ENCODE measurements around the gene LMX1B. TPM values are rescaled to one million over a fixed set of nuclear protein-coding genes. Genes with fewer than 3 reads are reported as not detected.
A peak's percentile ranks its signal among the peaks of the same experiment; 100 is the strongest.

LMX1B gene
- total and polyA plus RNA-seq, 10 donors: 0.02 to 0.25 TPM; not detected in 8

GRCh38 chr9:126682113-126682810, 68.5 kb downstream of the LMX1B start:
- no peak overlapping the region for H3K27ac ChIP-seq
- WGBS, 5 donors: 40 to 53% (median 44%) methylated on average over 24 of the region's 24 CpGs
- intact Hi-C loops (cut with DNase I; ENCODE audit: low total_unique reads): no loop called here
- no peaks in the 10 kb centered on the region for H3K36me3 ChIP-seq
- H3K27me3 ChIP-seq (replicated peaks in 1 of 7): peaks cover 0 to 100% (median 43%) of the 10 kb centered on the region in 7 donors
- no peak for DNase-seq
- no peak overlapping the region for H3K4me3 ChIP-seq
- TF ChIP-seq POLR2A (IDR thresholded peaks at IDR 0.05) (no peak), POLR2AphosphoS5 (IDR thresholded peaks at IDR 0.05) (no peak)
- TF ChIP-seq, protein P1, sequence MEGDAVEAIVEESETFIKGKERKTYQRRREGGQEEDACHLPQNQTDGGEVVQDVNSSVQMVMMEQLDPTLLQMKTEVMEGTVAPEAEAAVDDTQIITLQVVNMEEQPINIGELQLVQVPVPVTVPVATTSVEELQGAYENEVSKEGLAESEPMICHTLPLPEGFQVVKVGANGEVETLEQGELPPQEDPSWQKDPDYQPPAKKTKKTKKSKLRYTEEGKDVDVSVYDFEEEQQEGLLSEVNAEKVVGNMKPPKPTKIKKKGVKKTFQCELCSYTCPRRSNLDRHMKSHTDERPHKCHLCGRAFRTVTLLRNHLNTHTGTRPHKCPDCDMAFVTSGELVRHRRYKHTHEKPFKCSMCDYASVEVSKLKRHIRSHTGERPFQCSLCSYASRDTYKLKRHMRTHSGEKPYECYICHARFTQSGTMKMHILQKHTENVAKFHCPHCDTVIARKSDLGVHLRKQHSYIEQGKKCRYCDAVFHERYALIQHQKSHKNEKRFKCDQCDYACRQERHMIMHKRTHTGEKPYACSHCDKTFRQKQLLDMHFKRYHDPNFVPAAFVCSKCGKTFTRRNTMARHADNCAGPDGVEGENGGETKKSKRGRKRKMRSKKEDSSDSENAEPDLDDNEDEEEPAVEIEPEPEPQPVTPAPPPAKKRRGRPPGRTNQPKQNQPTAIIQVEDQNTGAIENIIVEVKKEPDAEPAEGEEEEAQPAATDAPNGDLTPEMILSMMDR (IDR thresholded peaks at IDR 0.05 in 8 of 11, conservative IDR thresholded peaks at IDR 0.05 in 3 of 11): no peak
- H3K9me3 ChIP-seq: no peaks in the 10 kb centered on the region
- peaks cover 0 to 17% (median 10%) of the 10 kb centered on the region in 6 donors for H3K4me1 ChIP-seq

GRCh38 chr9:126682928-126683697, 69.4 kb downstream of the LMX1B start:
- intact Hi-C loops (cut with DNase I; ENCODE audit: low total_unique reads): no loop called here

DNA sequence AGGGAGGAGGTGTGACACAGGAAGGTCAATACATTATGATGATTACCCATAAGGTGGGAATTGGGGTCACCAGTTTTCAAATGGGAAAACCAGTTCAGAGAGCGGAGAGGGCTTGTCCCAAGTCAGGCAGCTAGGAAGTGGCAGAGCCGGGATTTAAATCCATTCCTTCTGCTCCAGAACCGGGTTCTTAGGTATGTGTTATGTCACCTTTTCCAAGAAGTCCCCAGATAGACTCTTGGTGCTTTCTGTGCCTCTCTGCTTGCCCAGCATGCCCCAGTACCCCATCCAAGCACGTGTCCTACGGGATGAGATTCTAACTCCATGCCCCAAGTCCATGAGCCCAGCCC, 69.9 kb downstream of the LMX1B start:
- H3K27me3 ChIP-seq (replicated peaks in 1 of 7): peaks cover 0 to 100% (median 43%) of the 10 kb centered on the region in 7 donors
- no peak overlapping the region for H3K4me3 ChIP-seq
- 53 to 61% (median 54%) methylated on average over 5 of the region's 5 CpGs for WGBS, 5 donors

More at GRCh38 chr9:126682928-126683697, 69.4 kb downstream of the LMX1B start:
- DNase-seq: no peak
- WGBS, 5 donors: 3 to 8% (median 4%) methylated on average over 25 to 69 of the region's 69 CpGs
- Histone ChIP-seq H3K4me3 (peak overlapping the region in 1 of 8 donors; percentile 50), H3K9me3 (no peaks in the 10 kb centered on the region), H3K36me3 (no peaks in the 10 kb centered on the region), H3K27me3 (replicated peaks in 1 of 7) (peaks cover 0 to 100% (median 38%) of the 10 kb centered on the region in 7 donors), H3K4me1 (peaks cover 0 to 17% (median 10%) of the 10 kb centered on the region in 6 donors), H3K27ac (peak overlapping the region in 2 of 8 donors; percentile 23 to 43)
- peak in 1 of 3 donors; percentile 46 for TF ChIP-seq POLR2AphosphoS5 (IDR thresholded peaks at IDR 0.05)
- TF ChIP-seq, protein P1 (IDR thresholded peaks at IDR 0.05 in 8 of 11, conservative IDR thresholded peaks at IDR 0.05 in 3 of 11): no peak

More for the DNA sequence above, 69.9 kb downstream of the LMX1B start:
- Histone ChIP-seq H3K4me1 (peaks cover 0 to 17% (median 10%) of the 10 kb centered on the region in 6 donors), H3K9me3 (no peaks in the 10 kb centered on the region), H3K27ac (no peak overlapping the region), H3K36me3 (no peaks in the 10 kb centered on the region)
- intact Hi-C loops (cut with DNase I; ENCODE audit: low total_unique reads): no loop called here
- TF ChIP-seq POLR2AphosphoS5 (IDR thresholded peaks at IDR 0.05) (no peak), POLR2A (IDR thresholded peaks at IDR 0.05) (no peak)
- TF ChIP-seq, protein P1 (IDR thresholded peaks at IDR 0.05 in 8 of 11, conservative IDR thresholded peaks at IDR 0.05 in 3 of 11): no peak
- DNase-seq: no peak

All from spleen (tissue), 11 donors.